ENCODE measurements around the gene CYP2J2. TPM values are rescaled to one million over a fixed set of nuclear protein-coding genes. Genes with fewer than 3 reads are reported as not detected.
"Not testable (repeated sequence)": the region's sequence is repeated elsewhere in the genome, so short reads cannot be mapped to it uniquely, and the experiment has no call there.

The CYP2J2 gene
- total RNA-seq: 10 to 100 TPM in 1 of 3 donors, 1 to 10 TPM in 1, under 1 TPM in 1; 0.16 to 12.8 (median 8.3) TPM

- Histone ChIP-seq H3K4me3 (peak within 1 kb of the TSS; percentile 33 to 78 (median 67)), H3K4me1 (no peaks in the 10 kb centered on the region), H3K27ac (peak within 1 kb of the TSS; percentile 52 to 70), H3K27me3 (no peaks in the 10 kb centered on the region), H3K9me3 (no peaks in the 10 kb centered on the region), H3K36me3 (no peaks in the 10 kb centered on the region)
- DNase-seq (ENCODE audit: low spot score in 2 of 2): peak; percentile 55 to 65
- intact Hi-C loops (cut with DNase I; ENCODE audit: low total_unique reads): loop anchor here (5.0 kb wide), 1 partner anchor 1229 kb away; no protein-coding TSS in a partner anchor
- TF ChIP-seq POLR2AphosphoS5 (IDR thresholded peaks at IDR 0.05) (peak in 1 of 3 donors; percentile 41), CTCF (IDR thresholded peaks at IDR 0.05) (no peak)
These were observed at the start of gene CYP2J2 for GRCh38 chr1:59926381-59927123. Gene CYP2J2 (minus strand): TSS chr1:59926773. CDS start chr1:59926746, 27 bp downstream.

GRCh38 chr1:59973719-59974118, 47.1 kb upstream of the CYP2J2 start:
- Histone ChIP-seq H3K27ac (no peak overlapping the region), H3K27me3 (peaks cover 0 to 4% of the 10 kb centered on the region in 2 donors), H3K4me3 (no peak overlapping the region), H3K36me3 (no peaks in the 10 kb centered on the region), H3K4me1 (no peaks in the 10 kb centered on the region), H3K9me3 (no peaks in the 10 kb centered on the region)
- intact Hi-C loops (cut with DNase I; ENCODE audit: low total_unique reads): no loop called here
- TF ChIP-seq POLR2AphosphoS5 (IDR thresholded peaks at IDR 0.05) (no peak), POLR2A (IDR thresholded peaks at IDR 0.05) (no peak), CTCF (IDR thresholded peaks at IDR 0.05) (no peak)
- DNase-seq (ENCODE audit: low spot score in 2 of 2): no peak

GRCh38 chr1:59972216-59972927, 45.8 kb upstream of the CYP2J2 start:
- H3K27me3 ChIP-seq: peaks cover 0 to 4% of the 10 kb centered on the region in 2 donors
- H3K9me3 ChIP-seq: no peaks in the 10 kb centered on the region
- H3K4me1 ChIP-seq: no peaks in the 10 kb centered on the region
- no peak overlapping the region for H3K27ac ChIP-seq
- no peaks in the 10 kb centered on the region for H3K36me3 ChIP-seq
- intact Hi-C loops (cut with DNase I; ENCODE audit: low total_unique reads): no loop called here
- no peak for DNase-seq (ENCODE audit: low spot score in 2 of 2)
- no peak overlapping the region for H3K4me3 ChIP-seq
- no peak for TF ChIP-seq POLR2A (IDR thresholded peaks at IDR 0.05)
- TF ChIP-seq CTCF (IDR thresholded peaks at IDR 0.05): no peak
- no peak for TF ChIP-seq POLR2AphosphoS5 (IDR thresholded peaks at IDR 0.05)

GRCh38 chr1:59971464-59971911, 44.9 kb upstream of the CYP2J2 start:
- H3K4me1 ChIP-seq: no peaks in the 10 kb centered on the region
- peaks cover 0 to 4% of the 10 kb centered on the region in 2 donors for H3K27me3 ChIP-seq
- DNase-seq (ENCODE audit: low spot score in 2 of 2): peak; percentile 40 to 69
- no peaks in the 10 kb centered on the region for H3K9me3 ChIP-seq
- no peaks in the 10 kb centered on the region for H3K36me3 ChIP-seq
- H3K4me3 ChIP-seq: no peak overlapping the region
- no peak overlapping the region for H3K27ac ChIP-seq
- TF ChIP-seq CTCF (IDR thresholded peaks at IDR 0.05): peak; percentile 66 to 87 (median 75)
- TF ChIP-seq POLR2A (IDR thresholded peaks at IDR 0.05): no peak
- intact Hi-C loops (cut with DNase I; ENCODE audit: low total_unique reads): no loop called here

- H3K9me3 ChIP-seq; H3K4me1 ChIP-seq; H3K27me3 ChIP-seq; H3K4me3 ChIP-seq; H3K27ac ChIP-seq; intact Hi-C loops (cut with DNase I; ENCODE audit: low total_unique reads); H3K36me3 ChIP-seq; DNase-seq (ENCODE audit: low spot score in 2 of 2): not testable (repeated sequence)
These were observed 43.1 kb upstream of the CYP2J2 start for GRCh38 chr1:59969542-59970175.

- H3K27ac ChIP-seq; intact Hi-C loops (cut with DNase I; ENCODE audit: low total_unique reads): not testable (repeated sequence)
These were observed 42.2 kb upstream of the CYP2J2 start for GRCh38 chr1:59968746-59969145.

More at GRCh38 chr1:59968746-59969145, 42.2 kb upstream of the CYP2J2 start:
- H3K27me3 ChIP-seq; H3K36me3 ChIP-seq; H3K4me3 ChIP-seq; DNase-seq (ENCODE audit: low spot score in 2 of 2); H3K4me1 ChIP-seq; H3K9me3 ChIP-seq: not testable (repeated sequence)
